Measurements from ENCODE around the gene TUBB6.

The TUBB6 gene

DNA sequence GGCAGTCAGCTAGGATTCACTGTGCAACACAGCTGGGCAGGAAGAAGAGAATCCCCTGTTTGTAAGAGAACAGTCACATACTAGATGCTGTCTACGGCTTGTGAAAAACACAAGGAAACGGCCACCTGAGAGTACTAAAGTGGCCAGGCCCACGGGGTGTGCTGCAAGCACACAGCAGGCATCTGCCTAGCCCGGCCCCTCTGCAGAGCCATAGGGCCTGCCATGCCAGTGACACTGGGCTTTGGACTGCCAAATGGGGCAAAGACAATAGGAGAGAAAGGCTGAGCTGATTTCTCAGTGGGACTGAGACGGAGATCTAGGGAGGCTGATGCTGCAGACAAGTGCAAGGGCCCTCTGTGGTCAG, 10.3 kb downstream of the TUBB6 start:
- H3K9me3 Mint-ChIP-seq: no peaks in the 10 kb centered on the region
- peak; percentile 4 for ATAC-seq
- no peaks in the 10 kb centered on the region for H3K27me3 Mint-ChIP-seq
- H3K4me3 Mint-ChIP-seq: no peak overlapping the region
- peaks cover 10% of the 10 kb centered on the region for H3K36me3 Mint-ChIP-seq
- peaks cover 45% of the 10 kb centered on the region for H3K4me1 Mint-ChIP-seq
- H3K27ac Mint-ChIP-seq: peak overlapping the region; percentile 60

DNA sequence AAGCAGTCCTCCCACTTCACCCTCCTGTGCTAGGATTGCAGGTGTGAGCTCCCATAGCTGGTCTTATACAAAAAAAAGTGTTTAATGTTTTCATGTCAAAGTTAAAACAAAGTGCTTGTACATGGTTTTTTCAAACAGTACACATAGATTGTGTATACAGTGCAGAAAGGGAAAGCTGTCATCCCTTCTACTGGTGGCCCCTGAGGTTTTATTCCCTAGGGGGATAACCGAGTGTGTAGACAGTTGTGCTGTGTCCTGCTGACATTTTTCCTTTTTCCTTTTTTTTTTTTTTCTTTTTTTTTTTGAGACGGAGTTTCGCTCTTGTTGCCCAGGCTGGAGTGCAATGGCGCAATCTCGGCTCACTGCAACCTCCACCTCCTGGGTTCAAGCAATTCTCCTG, 10.8 kb downstream of the TUBB6 start:
- Mint-ChIP-seq H3K9me3 (no peaks in the 10 kb centered on the region), H3K36me3 (peaks cover 10% of the 10 kb centered on the region), H3K27me3 (no peaks in the 10 kb centered on the region), H3K27ac (peak overlapping the region; percentile 60), H3K4me3 (no peak overlapping the region), H3K4me1 (peaks cover 45% of the 10 kb centered on the region)
- no peak for ATAC-seq

DNA sequence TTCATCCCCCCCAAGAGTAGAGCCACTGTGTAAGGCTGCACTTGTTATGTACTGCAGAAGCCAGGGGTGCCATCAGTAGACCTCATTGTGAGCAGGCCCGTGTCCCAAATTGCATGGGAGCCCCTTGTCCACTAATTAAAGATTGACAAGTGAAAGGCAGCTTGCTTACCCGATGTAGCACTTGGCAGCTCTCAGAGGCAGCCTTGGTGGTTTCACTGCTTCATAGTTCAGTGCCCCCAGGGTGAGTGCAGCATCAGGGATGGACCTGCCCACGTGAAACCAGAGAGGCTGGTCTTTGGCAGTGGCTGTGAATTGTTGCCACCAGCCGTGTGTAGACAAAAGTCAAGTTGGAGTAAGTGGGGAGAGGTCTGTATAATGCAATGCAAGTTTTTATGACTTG, 13.3 kb downstream of the TUBB6 start:
- H3K27me3 Mint-ChIP-seq: no peaks in the 10 kb centered on the region
- ATAC-seq: peak; percentile 86
- H3K27ac Mint-ChIP-seq: no peak overlapping the region
- H3K9me3 Mint-ChIP-seq: no peaks in the 10 kb centered on the region
- peaks cover 30% of the 10 kb centered on the region for H3K4me1 Mint-ChIP-seq
- H3K4me3 Mint-ChIP-seq: no peak overlapping the region
- H3K36me3 Mint-ChIP-seq: peaks cover 30% of the 10 kb centered on the region

DNA sequence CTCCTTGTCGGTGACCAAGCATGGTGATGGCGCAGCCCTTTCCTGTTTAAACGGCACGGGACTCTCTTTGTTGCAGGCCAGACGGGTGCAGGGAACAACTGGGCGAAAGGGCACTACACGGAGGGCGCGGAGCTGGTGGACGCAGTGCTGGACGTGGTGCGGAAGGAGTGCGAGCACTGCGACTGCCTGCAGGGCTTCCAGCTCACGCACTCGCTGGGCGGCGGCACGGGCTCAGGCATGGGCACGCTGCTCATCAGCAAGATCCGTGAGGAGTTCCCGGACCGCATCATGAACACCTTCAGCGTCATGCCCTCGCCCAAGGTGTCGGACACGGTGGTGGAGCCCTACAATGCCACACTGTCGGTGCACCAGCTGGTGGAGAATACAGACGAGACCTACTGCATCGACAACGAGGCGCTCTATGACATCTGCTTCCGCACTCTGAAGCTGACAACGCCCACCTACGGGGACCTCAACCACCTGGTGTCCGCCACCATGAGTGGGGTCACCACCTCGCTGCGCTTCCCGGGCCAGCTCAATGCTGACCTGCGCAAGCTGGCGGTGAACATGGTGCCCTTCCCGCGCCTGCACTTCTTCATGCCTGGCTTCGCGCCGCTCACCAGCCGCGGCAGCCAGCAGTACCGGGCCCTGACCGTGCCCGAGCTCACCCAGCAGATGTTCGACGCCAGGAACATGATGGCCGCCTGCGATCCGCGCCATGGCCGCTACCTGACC, 17.1 kb downstream of the TUBB6 start:
- Mint-ChIP-seq H3K36me3 (peaks cover 64% of the 10 kb centered on the region), H3K9me3 (no peaks in the 10 kb centered on the region), H3K27me3 (no peaks in the 10 kb centered on the region), H3K4me3 (no peak overlapping the region), H3K27ac (no peak overlapping the region), H3K4me1 (peaks cover 15% of the 10 kb centered on the region)
- ATAC-seq: no peak

DNA sequence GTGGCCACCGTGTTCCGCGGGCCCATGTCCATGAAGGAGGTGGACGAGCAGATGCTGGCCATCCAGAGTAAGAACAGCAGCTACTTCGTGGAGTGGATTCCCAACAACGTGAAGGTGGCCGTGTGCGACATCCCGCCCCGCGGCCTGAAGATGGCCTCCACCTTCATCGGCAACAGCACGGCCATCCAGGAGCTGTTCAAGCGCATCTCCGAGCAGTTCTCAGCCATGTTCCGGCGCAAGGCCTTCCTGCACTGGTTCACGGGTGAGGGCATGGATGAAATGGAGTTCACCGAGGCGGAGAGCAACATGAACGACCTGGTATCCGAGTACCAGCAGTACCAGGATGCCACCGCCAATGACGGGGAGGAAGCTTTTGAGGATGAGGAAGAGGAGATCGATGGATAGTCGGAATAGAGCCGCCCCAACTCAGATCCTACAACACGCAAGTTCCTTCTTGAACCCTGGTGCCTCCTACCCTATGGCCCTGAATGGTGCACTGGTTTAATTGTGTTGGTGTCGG, 17.7 kb downstream of the TUBB6 start:
- Mint-ChIP-seq H3K27me3 (no peaks in the 10 kb centered on the region), H3K4me3 (no peak overlapping the region), H3K36me3 (peaks cover 60% of the 10 kb centered on the region), H3K9me3 (no peaks in the 10 kb centered on the region), H3K27ac (no peak overlapping the region), H3K4me1 (peaks cover 13% of the 10 kb centered on the region)
- ATAC-seq: no peak

DNA sequence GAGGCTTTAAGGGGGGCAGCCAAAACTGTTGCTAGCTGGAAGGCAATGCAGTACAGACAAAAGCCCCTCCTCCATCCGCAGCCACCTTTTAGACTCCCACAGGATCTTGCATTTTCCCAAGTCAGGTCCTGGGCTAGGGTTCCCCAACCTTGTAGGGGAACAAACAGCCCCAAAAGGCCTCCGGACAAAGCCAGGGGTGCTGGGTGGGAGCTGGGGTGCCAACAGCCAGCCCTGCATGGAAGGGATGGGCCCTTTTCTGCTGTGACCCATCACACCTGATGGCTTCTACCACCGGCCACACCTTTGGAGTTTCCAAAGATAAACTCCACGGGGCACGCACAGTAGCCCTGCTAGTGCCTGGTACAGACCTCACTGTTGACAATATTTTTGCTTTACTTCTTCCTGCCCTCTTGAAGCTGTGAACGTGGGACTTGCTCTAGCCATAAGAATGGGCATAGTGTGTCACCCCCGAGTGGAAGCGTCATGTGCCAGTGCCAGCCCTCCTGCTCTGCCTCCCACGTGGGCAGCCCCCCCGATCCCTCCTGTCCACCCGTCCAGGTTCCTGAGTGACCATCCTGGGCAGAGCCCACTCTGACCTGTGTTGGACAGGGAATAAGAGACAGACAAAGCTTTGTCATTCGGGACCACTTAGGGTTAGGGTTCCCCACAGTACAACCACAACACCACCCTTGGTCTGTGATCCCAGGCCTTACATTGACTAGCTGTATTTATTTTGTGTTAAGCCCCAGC, 18.8 kb downstream of the TUBB6 start:
- H3K27me3 Mint-ChIP-seq: no peaks in the 10 kb centered on the region
- no peak overlapping the region for H3K27ac Mint-ChIP-seq
- H3K4me1 Mint-ChIP-seq: peaks cover 6% of the 10 kb centered on the region
- ATAC-seq: no peak
- no peaks in the 10 kb centered on the region for H3K9me3 Mint-ChIP-seq
- H3K36me3 Mint-ChIP-seq: peaks cover 63% of the 10 kb centered on the region
- no peak overlapping the region for H3K4me3 Mint-ChIP-seq

DNA sequence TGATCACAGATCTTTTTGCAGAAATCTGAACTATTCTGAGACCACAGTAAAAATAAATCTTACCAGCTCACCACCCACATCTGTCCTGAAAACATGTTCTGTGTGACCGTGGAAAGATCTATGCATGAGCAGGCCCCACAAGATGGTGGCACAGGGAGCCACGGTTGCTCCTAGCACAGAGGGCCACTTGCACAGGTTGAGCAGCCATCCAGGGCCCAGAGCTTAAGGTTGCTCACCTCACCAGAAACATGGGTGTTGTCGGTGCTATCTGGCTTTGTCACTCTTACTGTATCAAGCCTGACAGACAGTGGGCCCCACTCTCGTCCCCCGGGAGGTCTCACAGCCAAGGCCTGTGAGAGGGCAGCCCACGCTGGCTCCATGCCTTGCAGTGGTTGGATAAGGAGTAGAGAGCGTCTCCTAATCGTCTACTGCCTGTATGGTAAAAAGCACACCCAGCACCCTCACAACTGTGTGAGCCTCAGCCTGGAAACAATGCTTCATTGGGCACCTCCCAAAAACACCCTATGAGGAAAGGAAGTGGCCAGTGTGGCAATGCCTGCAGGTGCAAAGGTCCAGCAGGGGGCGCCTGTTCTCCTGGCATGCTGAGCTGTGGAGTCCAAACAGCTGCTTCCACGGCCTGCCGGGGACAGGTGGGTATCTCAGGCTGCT, 19.6 kb downstream of the TUBB6 start:
- Mint-ChIP-seq H3K4me3 (no peak overlapping the region), H3K27ac (no peak overlapping the region), H3K36me3 (peaks cover 64% of the 10 kb centered on the region), H3K4me1 (peaks cover 6% of the 10 kb centered on the region), H3K9me3 (no peaks in the 10 kb centered on the region), H3K27me3 (no peaks in the 10 kb centered on the region)
- peak; percentile 65 for ATAC-seq

DNA sequence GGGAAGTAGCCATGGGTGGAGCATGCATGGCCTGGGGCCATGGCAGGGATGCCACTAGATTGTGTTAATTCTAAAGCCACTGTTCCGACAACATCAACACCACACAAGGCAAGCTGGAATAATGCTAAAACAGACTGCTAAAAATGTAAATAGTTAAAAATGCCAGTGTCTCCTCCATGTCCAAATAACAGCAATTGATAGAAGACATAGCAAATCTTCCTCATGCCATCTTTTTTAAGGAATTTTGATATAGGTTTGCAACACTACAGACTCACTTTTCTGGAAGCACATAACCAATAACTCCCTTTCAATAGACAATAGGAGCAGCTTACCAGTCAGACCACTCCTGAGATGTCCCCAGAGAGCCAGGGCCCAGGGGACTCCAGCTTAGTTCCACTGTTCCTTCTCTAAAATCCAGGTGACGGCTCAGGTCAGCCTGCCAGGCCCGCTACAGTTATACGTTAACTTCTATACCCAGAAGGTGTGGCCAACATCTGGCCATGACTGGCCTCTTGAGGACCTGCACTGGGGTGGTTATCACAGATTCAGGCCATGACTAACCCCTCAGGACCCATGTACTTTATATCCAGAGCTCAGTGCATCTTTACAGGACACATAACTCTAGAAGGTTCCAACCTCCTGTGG, 20.3 kb downstream of the TUBB6 start:
- Mint-ChIP-seq H3K4me3 (no peak overlapping the region), H3K4me1 (peaks cover 6% of the 10 kb centered on the region), H3K27ac (no peak overlapping the region), H3K27me3 (no peaks in the 10 kb centered on the region), H3K9me3 (no peaks in the 10 kb centered on the region), H3K36me3 (peaks cover 67% of the 10 kb centered on the region)
- ATAC-seq: no peak

DNA sequence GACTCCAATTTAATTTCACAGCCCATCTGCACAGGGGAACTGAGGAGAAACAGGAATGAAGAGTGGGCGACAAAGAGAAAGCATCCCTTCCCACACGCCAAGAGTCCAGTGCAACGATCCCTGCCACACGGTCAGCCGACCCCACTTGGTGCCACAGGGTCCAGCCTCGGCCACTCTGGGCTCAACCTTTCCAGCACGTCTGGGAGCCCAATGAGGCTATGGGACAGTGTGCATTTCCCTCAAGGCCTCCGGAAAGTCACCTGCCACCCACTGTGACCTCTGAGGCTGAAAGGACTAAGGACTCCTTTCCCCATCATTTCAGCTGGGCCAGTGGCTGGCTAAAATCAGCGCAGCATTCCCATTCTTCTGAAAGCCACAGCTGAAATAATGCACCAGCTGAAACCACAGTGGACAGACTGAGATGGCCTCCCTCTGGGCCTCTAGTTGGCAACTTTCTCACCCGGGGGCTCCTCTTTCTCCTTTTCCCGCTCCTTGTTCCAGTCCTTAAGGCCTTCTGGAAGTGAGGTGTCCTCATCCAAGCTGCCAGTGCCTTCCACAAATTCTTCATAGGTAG, 21.2 kb downstream of the TUBB6 start:
- Mint-ChIP-seq H3K36me3 (peaks cover 76% of the 10 kb centered on the region), H3K27ac (no peak overlapping the region), H3K4me1 (peaks cover 6% of the 10 kb centered on the region), H3K27me3 (no peaks in the 10 kb centered on the region), H3K4me3 (no peak overlapping the region), H3K9me3 (no peaks in the 10 kb centered on the region)
- ATAC-seq: no peak

DNA sequence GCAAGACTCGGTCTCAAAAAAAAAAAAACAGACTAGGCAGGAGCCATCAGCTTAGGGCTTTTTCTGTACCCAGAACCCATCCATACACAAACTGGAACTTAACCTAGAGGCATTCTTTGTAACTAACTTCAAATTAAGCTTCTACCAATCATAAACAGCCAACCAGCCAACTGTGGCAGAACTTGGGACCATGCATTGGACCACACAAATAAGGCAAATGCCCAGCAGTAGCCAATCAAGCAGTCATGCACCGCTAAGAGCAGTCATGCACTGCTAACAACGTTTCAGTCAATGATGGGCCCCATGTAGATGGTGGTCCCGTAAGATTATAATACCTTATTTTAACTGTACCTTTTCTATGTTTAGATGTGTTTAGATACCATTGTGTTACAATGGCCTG, 22.7 kb downstream of the TUBB6 start:
- Mint-ChIP-seq H3K27ac (no peak overlapping the region), H3K27me3 (no peaks in the 10 kb centered on the region), H3K4me1 (peaks cover 6% of the 10 kb centered on the region), H3K9me3 (no peaks in the 10 kb centered on the region), H3K36me3 (peaks cover 78% of the 10 kb centered on the region), H3K4me3 (no peak overlapping the region)
- no peak for ATAC-seq

DNA sequence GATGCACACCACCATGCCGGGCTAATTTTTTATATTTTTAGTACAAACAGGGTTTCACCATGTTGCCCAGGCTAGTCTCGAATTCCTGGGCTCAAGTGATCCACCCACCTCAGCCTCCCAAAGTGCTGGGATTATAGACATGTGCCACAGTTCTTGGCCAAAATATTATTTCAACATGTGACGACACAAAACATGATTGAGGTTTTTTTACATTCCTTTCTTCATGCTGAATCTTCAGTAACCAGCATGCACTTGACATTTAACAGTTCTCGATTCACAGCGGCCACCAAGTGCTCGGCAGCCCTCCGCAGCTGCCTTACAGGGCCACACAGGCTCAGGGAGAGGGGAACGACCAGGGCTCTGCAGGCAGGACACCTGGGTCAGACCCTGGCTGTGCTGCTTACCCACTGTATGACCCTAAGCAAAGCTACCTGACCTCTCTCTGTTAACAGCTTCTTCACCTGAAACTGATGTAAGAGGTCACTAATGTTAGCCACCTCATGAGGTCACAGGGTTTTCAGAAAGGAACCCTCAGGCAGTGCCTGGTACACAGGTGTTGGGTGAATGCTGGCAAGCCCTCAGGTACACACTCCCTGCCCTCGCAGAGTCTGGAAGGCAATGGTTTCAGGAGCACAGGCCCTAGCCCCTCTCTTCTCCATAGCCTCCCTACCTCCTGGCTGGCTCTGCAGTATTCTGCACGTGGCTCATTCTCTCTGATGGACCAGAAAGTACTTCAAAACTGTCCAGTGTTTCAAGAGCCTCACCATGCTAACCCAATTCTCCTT, 25.7 kb downstream of the TUBB6 start:
- Mint-ChIP-seq H3K27ac (no peak overlapping the region), H3K27me3 (no peaks in the 10 kb centered on the region), H3K9me3 (no peaks in the 10 kb centered on the region), H3K4me1 (no peaks in the 10 kb centered on the region), H3K4me3 (no peak overlapping the region), H3K36me3 (peaks cover 72% of the 10 kb centered on the region)
- no peak for ATAC-seq

DNA sequence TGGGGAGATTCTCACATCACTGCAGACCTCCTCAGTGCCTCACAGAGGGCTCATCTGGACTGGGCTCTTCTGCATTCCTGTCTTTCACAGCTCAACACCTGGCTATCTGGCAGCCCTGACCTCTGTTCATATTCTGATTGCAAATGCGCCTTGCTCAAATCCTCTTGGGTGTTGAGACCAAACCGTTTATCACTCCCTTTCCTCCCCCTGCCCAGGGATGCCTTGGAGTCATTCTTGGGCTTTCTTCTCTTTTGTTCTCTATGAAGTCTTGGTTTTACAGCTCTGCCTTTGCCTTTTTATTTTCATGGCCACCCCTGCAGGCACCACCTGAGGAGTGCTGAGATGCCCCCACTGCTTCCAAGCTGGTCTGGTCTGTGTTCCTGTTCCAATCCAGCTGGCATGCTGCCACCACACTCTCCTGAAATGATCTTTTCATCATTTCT, 26.3 kb downstream of the TUBB6 start:
- Mint-ChIP-seq H3K4me1 (no peaks in the 10 kb centered on the region), H3K4me3 (no peak overlapping the region), H3K9me3 (no peaks in the 10 kb centered on the region), H3K36me3 (peaks cover 68% of the 10 kb centered on the region), H3K27ac (no peak overlapping the region), H3K27me3 (no peaks in the 10 kb centered on the region)
- ATAC-seq: no peak

DNA sequence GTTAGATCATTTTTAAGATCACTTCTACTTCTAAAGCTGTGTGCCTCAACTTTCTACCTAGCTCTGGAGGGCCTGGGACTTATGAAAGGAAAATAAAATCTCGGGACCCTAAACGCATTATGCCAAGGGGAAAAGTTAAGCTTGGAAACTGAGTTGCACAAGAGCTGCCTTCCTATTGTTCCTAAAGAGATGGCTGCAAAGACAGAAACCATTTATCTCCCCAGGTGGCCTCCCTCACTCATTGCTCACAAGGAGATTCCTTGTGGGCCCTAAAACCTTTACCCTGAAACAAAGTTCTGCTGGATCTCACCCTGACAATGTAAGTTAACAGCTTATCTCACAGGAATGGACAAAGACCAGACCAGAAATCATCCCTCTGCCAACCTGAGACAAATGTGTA, 26.8 kb downstream of the TUBB6 start:
- Mint-ChIP-seq H3K9me3 (no peaks in the 10 kb centered on the region), H3K4me3 (no peak overlapping the region), H3K27me3 (no peaks in the 10 kb centered on the region), H3K4me1 (no peaks in the 10 kb centered on the region), H3K27ac (no peak overlapping the region), H3K36me3 (peaks cover 63% of the 10 kb centered on the region)
- no peak for ATAC-seq

DNA sequence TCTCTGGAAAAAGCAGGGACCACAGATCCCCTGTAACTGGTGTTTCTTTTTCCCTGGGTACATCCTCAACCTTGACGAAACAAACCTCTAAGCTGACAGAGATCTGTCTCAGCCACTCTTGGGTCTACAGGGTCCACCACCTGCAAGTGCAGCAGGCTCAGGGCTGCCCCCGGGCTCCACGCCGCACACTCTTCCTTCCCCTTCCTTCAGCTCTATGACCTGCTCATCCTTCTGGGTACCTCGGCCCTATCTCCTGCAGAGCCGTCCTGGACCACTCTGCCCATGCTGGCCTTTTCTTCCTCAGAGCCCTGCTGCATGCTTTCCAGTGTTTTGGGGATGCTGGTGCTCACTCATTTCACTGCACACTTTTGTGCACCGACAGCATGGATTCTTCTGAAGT, 27.5 kb downstream of the TUBB6 start:
- no peak for ATAC-seq
- H3K27ac Mint-ChIP-seq: no peak overlapping the region
- H3K9me3 Mint-ChIP-seq: no peaks in the 10 kb centered on the region
- H3K4me1 Mint-ChIP-seq: no peaks in the 10 kb centered on the region
- no peak overlapping the region for H3K4me3 Mint-ChIP-seq
- no peaks in the 10 kb centered on the region for H3K27me3 Mint-ChIP-seq
- peaks cover 60% of the 10 kb centered on the region for H3K36me3 Mint-ChIP-seq
